Mucosa of descending colon (tissue), 3 donors: ENCODE data around the gene TTC12. TPM values are rescaled to one million over a fixed set of nuclear protein-coding genes. Genes with fewer than 3 reads are reported as not detected.

Experiments used
- ATAC-seq: fragments of 200-7000 bp; cut with Tn5 transposase; one replicate; pipeline ENCODE4 v1.9.1; 2020; ENCODE audit warnings: mild to moderate bottlenecking, moderate library complexity
- DNase-seq, 3 donors: peaks; one replicate each; pipeline ENCODE4 v3.0.0-alpha.2; 2020
- H3K36me3 ChIP-seq: fragments of 200-600 bp; one replicate; pipeline ENCODE4 v1.8.0; 2021; ENCODE audit warnings: low read depth, mild to moderate bottlenecking
- H3K4me1 ChIP-seq: fragments of 200-600 bp; one replicate; pipeline ENCODE4 v1.8.0; 2021; ENCODE audit warnings: low read depth, mild to moderate bottlenecking
- H3K4me3 ChIP-seq: fragments of 200-600 bp; one replicate; pipeline ENCODE4 v1.8.0; 2021; ENCODE audit warnings: mild to moderate bottlenecking
- H3K9me3 ChIP-seq: fragments of 200-600 bp; one replicate; pipeline ENCODE4 v1.8.0; 2021; ENCODE audit warnings: mild to moderate bottlenecking
- intact Hi-C, 2 donors: fragments of 100-400 bp; cut with DNase I in 1 of 2; cut with micrococcal nuclease in 1 of 2; formaldehyde crosslinking; loops; one replicate each; pipeline versions ENCODE4 v1.11.0 to v1.11.1; 2022; cut with DNase I, micrococcal nuclease
- total RNA-seq, 3 donors: library from RNA; stranded (reverse); fragmentation: NEBNext Ultra II Directional in 2 of 3; extraction: Animal tissue kit (Norgen Biotek cat#: 25700) in 2 of 3; gene quantifications; one replicate each; pipeline versions ENCODE4 v1.2.1 to v1.2.4, GENCODE V29; 2021 to 2023
- TF ChIP-seq, protein P1 (sequence below): fragments of 200-600 bp; IDR thresholded peaks from one replicate; pipeline ENCODE4 v1.8.0; 2022; ENCODE audit warnings: antibody characterized with exemption, mild to moderate bottlenecking
- donor health status: DM: no; HTN: no; CAD: no; lungs with moderate emphysema.
- donor health status: DM: no; HTN: no; CAD: no.
- donor health status: DM: no; HTN: yes; CAD: no.

Gene TTC12
- total RNA-seq, 3 donors from 2014 or later = 13.5 to 20.7 (median 16.6) TPM

DNA sequence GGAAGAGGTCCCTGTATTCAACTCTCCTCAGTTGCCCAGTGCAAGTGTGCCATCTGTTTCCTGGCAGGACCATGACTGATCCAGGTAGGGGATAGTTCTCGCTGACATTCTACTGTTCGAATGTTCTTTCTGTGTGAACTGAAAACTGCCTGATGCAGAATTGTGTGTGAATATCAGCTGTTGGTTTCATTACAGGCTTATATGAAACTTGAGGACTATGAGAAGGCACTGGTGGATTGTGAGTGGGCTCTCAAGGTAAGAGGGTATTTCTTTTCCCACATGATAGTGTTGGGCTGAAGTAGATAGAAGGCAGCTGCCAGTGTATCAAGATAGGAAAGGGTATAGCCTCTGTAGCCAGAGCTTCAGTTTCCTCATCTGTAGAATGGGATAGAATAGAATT lies 15.3 kb downstream of the TTC12 start:
- no peak for DNase-seq
- no peaks in the 10 kb centered on the region for H3K36me3 ChIP-seq

GRCh38 chr11:113331441-113331840 lies 17.1 kb downstream of the TTC12 start:
- intact Hi-C loops = no loop called here
- no peaks in the 10 kb centered on the region for H3K36me3 ChIP-seq
- H3K9me3 ChIP-seq = no peaks in the 10 kb centered on the region
- H3K4me1 ChIP-seq = no peaks in the 10 kb centered on the region
- H3K4me3 ChIP-seq = no peak overlapping the region
- no peak for DNase-seq
- ATAC-seq = no peak
- TF ChIP-seq, protein P1, sequence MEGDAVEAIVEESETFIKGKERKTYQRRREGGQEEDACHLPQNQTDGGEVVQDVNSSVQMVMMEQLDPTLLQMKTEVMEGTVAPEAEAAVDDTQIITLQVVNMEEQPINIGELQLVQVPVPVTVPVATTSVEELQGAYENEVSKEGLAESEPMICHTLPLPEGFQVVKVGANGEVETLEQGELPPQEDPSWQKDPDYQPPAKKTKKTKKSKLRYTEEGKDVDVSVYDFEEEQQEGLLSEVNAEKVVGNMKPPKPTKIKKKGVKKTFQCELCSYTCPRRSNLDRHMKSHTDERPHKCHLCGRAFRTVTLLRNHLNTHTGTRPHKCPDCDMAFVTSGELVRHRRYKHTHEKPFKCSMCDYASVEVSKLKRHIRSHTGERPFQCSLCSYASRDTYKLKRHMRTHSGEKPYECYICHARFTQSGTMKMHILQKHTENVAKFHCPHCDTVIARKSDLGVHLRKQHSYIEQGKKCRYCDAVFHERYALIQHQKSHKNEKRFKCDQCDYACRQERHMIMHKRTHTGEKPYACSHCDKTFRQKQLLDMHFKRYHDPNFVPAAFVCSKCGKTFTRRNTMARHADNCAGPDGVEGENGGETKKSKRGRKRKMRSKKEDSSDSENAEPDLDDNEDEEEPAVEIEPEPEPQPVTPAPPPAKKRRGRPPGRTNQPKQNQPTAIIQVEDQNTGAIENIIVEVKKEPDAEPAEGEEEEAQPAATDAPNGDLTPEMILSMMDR = no peak

More for the DNA sequence above, 15.3 kb downstream of the TTC12 start:
- no peaks in the 10 kb centered on the region for H3K4me1 ChIP-seq
- no peak overlapping the region for H3K4me3 ChIP-seq
- H3K9me3 ChIP-seq = no peaks in the 10 kb centered on the region
- intact Hi-C loops = no loop called here
- no peak for ATAC-seq
- TF ChIP-seq, protein P1 = no peak

DNA sequence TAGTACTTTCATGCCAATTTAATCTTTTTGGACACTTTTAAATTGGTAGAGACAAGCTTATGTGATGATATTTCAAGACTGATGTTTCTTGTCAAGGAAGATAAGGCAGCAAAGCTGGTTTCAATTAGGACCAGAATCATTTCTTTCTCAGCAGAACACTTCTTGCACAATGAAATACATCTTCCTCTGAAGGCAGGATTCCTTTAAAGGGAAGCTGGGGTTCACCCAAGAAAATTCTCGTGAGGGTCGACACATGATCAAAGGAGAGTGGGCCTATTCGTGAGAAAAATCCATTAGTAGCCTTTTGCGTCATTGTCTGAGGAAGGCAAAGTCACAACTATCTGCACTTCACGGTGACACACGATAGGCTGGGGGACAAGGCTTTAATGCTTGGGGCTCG lies 17.6 kb downstream of the TTC12 start:
- intact Hi-C loops = no loop called here
- TF ChIP-seq, protein P1 = no peak
- H3K36me3 ChIP-seq = no peaks in the 10 kb centered on the region
- DNase-seq (no peak), ATAC-seq (no peak)
- no peaks in the 10 kb centered on the region for H3K4me1 ChIP-seq
- H3K9me3 ChIP-seq = no peaks in the 10 kb centered on the region
- no peak overlapping the region for H3K4me3 ChIP-seq

- Histone ChIP-seq H3K4me1 (no peaks in the 10 kb centered on the region), H3K4me3 (no peak overlapping the region), H3K9me3 (no peaks in the 10 kb centered on the region), H3K36me3 (no peaks in the 10 kb centered on the region)
- TF ChIP-seq, protein P1 = no peak
- DNase-seq (no peak), ATAC-seq (no peak)
- intact Hi-C loops = no loop called here
Measured at GRCh38 chr11:113332638-113333329, 18.4 kb downstream of the TTC12 start.

DNA sequence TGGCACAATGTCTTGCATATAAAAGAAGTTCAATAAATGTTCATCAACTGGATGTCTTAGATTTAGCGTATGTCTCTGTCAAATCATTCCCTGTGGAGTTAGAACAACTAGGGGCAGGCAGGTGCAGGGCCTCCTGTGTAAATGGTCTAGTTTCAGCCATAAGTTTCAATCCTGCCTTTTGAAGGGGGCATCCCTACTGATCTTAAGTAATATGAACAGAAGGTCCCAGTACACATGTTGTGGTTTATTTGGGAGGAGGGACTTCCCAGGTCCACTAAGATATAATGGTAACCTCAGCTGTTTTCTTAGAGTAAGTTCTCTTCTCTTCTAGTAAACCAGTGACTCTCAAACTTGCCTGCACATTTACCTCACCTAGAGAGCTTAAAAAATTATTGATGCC lies 19.8 kb downstream of the TTC12 start:
- ATAC-seq (no peak), DNase-seq (no peak)
- intact Hi-C loops = no loop called here
- Histone ChIP-seq H3K4me3 (no peak overlapping the region), H3K36me3 (no peaks in the 10 kb centered on the region), H3K9me3 (no peaks in the 10 kb centered on the region), H3K4me1 (no peaks in the 10 kb centered on the region)
- TF ChIP-seq, protein P1 = no peak
